GM12892 (cell line): ENCODE data around the gene CADM1.

ENCODE experiments used
- POLR2A ChIP-seq: IDR thresholded peaks from 2 replicates; pipeline ENCODE4 v1.6.1; 2011; ENCODE audit warnings: low read depth, low read length, control low read depth
- POLR2AphosphoS5 ChIP-seq: IDR thresholded peaks from 2 replicates; pipeline ENCODE4 v1.6.1; 2011; ENCODE audit warnings: low read depth, low read length, control low read depth

GRCh38 chr11:115215694-115216617 lies 288.3 kb downstream of the CADM1 start:
- no peak for TF ChIP-seq POLR2AphosphoS5
- no peak for TF ChIP-seq POLR2A
